Left lung (tissue), 14 donors: ENCODE data around the gene TXNDC5. TPM values are rescaled to one million over a fixed set of nuclear protein-coding genes. Genes with fewer than 3 reads are reported as not detected.

Source experiments
- ATAC-seq: fragments of 200-7000 bp; cut with Tn5 transposase; one replicate; pipeline ENCODE4 v1.9.1; 2020; ENCODE audit warnings: moderate library complexity
- DNase-seq, 4 donors: peaks; one replicate each; pipeline ENCODE4 v3.0.0-alpha.2; 2013 to 2020
- H3K27ac ChIP-seq, 2 donors: fragments of 200-600 bp; sonication (generic) in 1 of 2; one replicate each; pipeline versions ENCODE4 v1.5.0 to v1.8.0; 2020 to 2021
- H3K27me3 ChIP-seq, 2 donors: fragments of 200-600 bp; sonication (generic) in 1 of 2; one replicate each; pipeline versions ENCODE4 v1.5.0 to v1.8.0; 2020 to 2021
- H3K36me3 ChIP-seq, 2 donors: fragments of 200-600 bp; sonication (generic) in 1 of 2; one replicate each; pipeline versions ENCODE4 v1.5.0 to v1.8.0; 2020 to 2021
- H3K4me1 ChIP-seq, 2 donors: fragments of 200-600 bp; one replicate each; pipeline ENCODE4 v1.8.0; 2021
- H3K4me3 ChIP-seq, 2 donors: fragments of 200-600 bp; sonication (generic) in 1 of 2; one replicate each; pipeline versions ENCODE4 v1.5.0 to v1.8.0; 2020 to 2021; ENCODE audit warnings: mild to moderate bottlenecking in 1 of 2
- H3K9me3 ChIP-seq, 2 donors: fragments of 200-600 bp; sonication (generic) in 1 of 2; one replicate each; pipeline versions ENCODE4 v1.5.0 to v1.8.0; 2020 to 2021
- CTCF ChIP-seq, 2 donors: fragments of 200-600 bp; sonication (generic) in 1 of 2; IDR thresholded peaks; one replicate each; pipeline versions ENCODE4 v1.5.0 to v1.8.0; 2021; ENCODE audit warnings: antibody characterized with exemption in 2 of 2
- intact Hi-C, 2 donors: fragments of 100-400 bp; cut with DNase I; formaldehyde crosslinking; loops; one replicate each; pipeline versions ENCODE4 v1.11.2 to v1.14.2; 2022
- long read RNA-seq, 12 donors: library from polyadenylated mRNA in 2 of 12; unstranded in 2 of 12; transcript quantifications; one replicate each; pipeline ENCODE4 v2.0.0 and lab custom pipeline, GENCODE V29; 2019 to 2026
- polyA plus RNA-seq, 6 donors: library from polyadenylated mRNA; unstranded; fragments of 120-200 nt; gene quantifications; one replicate each; pipeline ENCODE4 v1.2.1, GENCODE V29; 2013; ENCODE audit not compliant: insufficient read length in 6 of 6
- total RNA-seq, 2 donors: library from RNA; stranded (reverse); fragmentation: NEBNext Ultra II Directional; extraction: Animal tissue kit (Norgen Biotek cat#: 25700); gene quantifications; one replicate each; pipeline ENCODE4 v1.2.1, GENCODE V29; 2021
- donor health status: DM: no; HTN: yes; CAD: no.
- donor health status: DM: no; HTN: no; CAD: no.

TXNDC5 gene
- total RNA-seq (100 to 1,000 TPM; 185 to 224 TPM), polyA plus RNA-seq (100 to 1,000 TPM in 5 of 6 donors, 10 to 100 TPM in 1; 93.2 to 144 (median 109) TPM)
- long read RNA-seq, donor 1, transcript TXNDC5-201 (10 exons, 2,964 nt) = major isoform, 38 of 38 reads
- long read RNA-seq, donor 1, partial matches to known transcripts = 0 of 38 reads
- long read RNA-seq, donor 1, other reads (novel, unspliced or antisense) = 0 of 38 reads
- long read RNA-seq, donor 2, transcript TXNDC5-201 (10 exons, 2,964 nt) = major isoform, 40 of 41 reads
- long read RNA-seq, donor 2, partial matches to known transcripts = 0 of 41 reads
- long read RNA-seq, donor 2, other reads (novel, unspliced or antisense) = 0 of 41 reads
- long read RNA-seq, donor 3, transcript TXNDC5-201 (10 exons, 2,964 nt) = major isoform, 40 of 42 reads
- long read RNA-seq, donor 3, partial matches to known transcripts = 0 of 42 reads
- long read RNA-seq, donor 3, other reads (novel, unspliced or antisense) = 0 of 42 reads
- long read RNA-seq, donor 4, partial matches to known transcripts = 0 of 2 reads
- long read RNA-seq, donor 4, other reads (novel, unspliced or antisense) = 1 of 2 reads
- long read RNA-seq, donor 5, transcript TXNDC5-201 (10 exons, 2,964 nt) = major isoform, 40 of 48 reads
- long read RNA-seq, donor 5, partial matches to known transcripts = 0 of 48 reads
- long read RNA-seq, donor 5, other reads (novel, unspliced or antisense) = 6 of 48 reads
- long read RNA-seq, donor 6, transcript TXNDC5-201 (10 exons, 2,964 nt) = major isoform, 37 of 38 reads
- long read RNA-seq, donor 6, partial matches to known transcripts = 0 of 38 reads
- long read RNA-seq, donor 6, other reads (novel, unspliced or antisense) = 0 of 38 reads
- long read RNA-seq, donor 7, transcript TXNDC5-201 (10 exons, 2,964 nt) = major isoform, 12 of 12 reads
- long read RNA-seq, donor 7, partial matches to known transcripts = 0 of 12 reads
- long read RNA-seq, donor 7, other reads (novel, unspliced or antisense) = 0 of 12 reads
- long read RNA-seq, donor 8, transcript TXNDC5-201 (10 exons, 2,964 nt) = major isoform, 35 of 36 reads
- long read RNA-seq, donor 8, partial matches to known transcripts = 0 of 36 reads
- long read RNA-seq, donor 8, other reads (novel, unspliced or antisense) = 0 of 36 reads
- long read RNA-seq, donor 9, partial matches to known transcripts = 0 of 1 reads
- long read RNA-seq, donor 9, other reads (novel, unspliced or antisense) = 0 of 1 reads
- long read RNA-seq, donor 10, partial matches to known transcripts = 0 of 7 reads
- long read RNA-seq, donor 10, other reads (novel, unspliced or antisense) = 3 of 7 reads
- long read RNA-seq, donor 11, transcript TXNDC5-201 (10 exons, 2,964 nt) = major isoform, 17 of 17 reads
- long read RNA-seq, donor 11, partial matches to known transcripts = 0 of 17 reads
- long read RNA-seq, donor 11, other reads (novel, unspliced or antisense) = 0 of 17 reads
- long read RNA-seq, donor 12, transcript TXNDC5-201 (10 exons, 2,964 nt) = major isoform, 30 of 34 reads
- long read RNA-seq, donor 12, partial matches to known transcripts = 0 of 34 reads
- long read RNA-seq, donor 12, other reads (novel, unspliced or antisense) = 0 of 34 reads

GRCh38 chr6:7910654-7911344, at the start of gene TXNDC5:
Gene TXNDC5 (minus strand): TSS chr6:7910788. CDS start chr6:7910776, 12 bp downstream.
- Histone ChIP-seq H3K36me3 (no peaks in the 10 kb centered on the region), H3K4me1 (peaks cover 7 to 35% of the 10 kb centered on the region in 2 donors), H3K27me3 (peaks cover 0 to 8% of the 10 kb centered on the region in 2 donors), H3K4me3 (peak within 1 kb of the TSS; percentile 78 to 81), H3K27ac (peak within 1 kb of the TSS; percentile 65 to 76), H3K9me3 (no peaks in the 10 kb centered on the region)
- DNase-seq = peak; percentile 68 to 96 (median 82)
- no peak for TF ChIP-seq CTCF (IDR thresholded peaks at IDR 0.05)
- intact Hi-C loops = loop anchor here in 1 of 2 donors (10.0 kb wide), 1 partner anchor 84 kb away; no protein-coding TSS in a partner anchor
- peak; percentile 95 for ATAC-seq

- Histone ChIP-seq H3K4me1 (no peaks in the 10 kb centered on the region), H3K9me3 (peaks cover 0 to 2% of the 10 kb centered on the region in 2 donors), H3K36me3 (no peaks in the 10 kb centered on the region), H3K27ac (no peak overlapping the region), H3K4me3 (no peak overlapping the region), H3K27me3 (no peaks in the 10 kb centered on the region)
- ATAC-seq (no peak), DNase-seq (no peak)
- intact Hi-C loops = no loop called here
- TF ChIP-seq CTCF (IDR thresholded peaks at IDR 0.05) = no peak
Measured at GRCh38 chr6:7960141-7960540, 49.6 kb upstream of the TXNDC5 start.

GRCh38 chr6:7959453-7959852, 48.9 kb upstream of the TXNDC5 start:
- Histone ChIP-seq H3K27ac (no peak overlapping the region), H3K27me3 (no peaks in the 10 kb centered on the region), H3K9me3 (peaks cover 0 to 2% of the 10 kb centered on the region in 2 donors), H3K4me1 (no peaks in the 10 kb centered on the region), H3K36me3 (no peaks in the 10 kb centered on the region), H3K4me3 (no peak overlapping the region)
- no peak for ATAC-seq
- TF ChIP-seq CTCF (IDR thresholded peaks at IDR 0.05) = no peak
- intact Hi-C loops = no loop called here
- no peak for DNase-seq

- intact Hi-C loops = no loop called here
- DNase-seq = no peak
- ATAC-seq = no peak
Measured at GRCh38 chr6:7958464-7958863, 47.9 kb upstream of the TXNDC5 start.

More at GRCh38 chr6:7958464-7958863, 47.9 kb upstream of the TXNDC5 start:
- Histone ChIP-seq H3K4me1 (no peaks in the 10 kb centered on the region), H3K27ac (no peak overlapping the region), H3K36me3 (no peaks in the 10 kb centered on the region), H3K27me3 (no peaks in the 10 kb centered on the region), H3K9me3 (peaks cover 0 to 2% of the 10 kb centered on the region in 2 donors), H3K4me3 (no peak overlapping the region)
- TF ChIP-seq CTCF (IDR thresholded peaks at IDR 0.05) = no peak
